Measurements from ENCODE around the gene CNOT6L. TPM values are rescaled to one million over a fixed set of nuclear protein-coding genes. Genes with fewer than 3 reads are reported as not detected.

The CNOT6L gene
- total RNA-seq, 1 experiment from 2014 or later: 14.5 TPM

- H3K36me3 Mint-ChIP-seq (ENCODE audit: insufficient read depth in 1 of 3, low read depth in 3 of 3): peaks cover 2 to 3% (median 3%) of the 10 kb centered on the region in 3 experiments; a peak in 3 of 7 replicates
These were observed 73.4 kb downstream of the CNOT6L start for GRCh38 chr4:77745792-77746191.

More at GRCh38 chr4:77745792-77746191, 73.4 kb downstream of the CNOT6L start:
- Histone ChIP-seq H3K14ac (ENCODE audit: insufficient read depth, low read length) (no peak overlapping the region), H3K79me1 (ENCODE audit: insufficient read depth, low read depth, low read length, poor library complexity, severe bottlenecking) (no peaks in the 10 kb centered on the region), H3K79me2 (ENCODE audit: insufficient read depth, low read length) (no peaks in the 10 kb centered on the region), H3K4me1 (ENCODE audit: insufficient read depth, low read length) (no peaks in the 10 kb centered on the region), H2AFZ (ENCODE audit: low read length) (no peak overlapping the region), H4K8ac (replicated peaks; ENCODE audit: insufficient read length, low read depth, low read length) (no peak overlapping the region), H3K27ac (ENCODE audit: insufficient read length, low read depth, low read length) (no peak overlapping the region), H2BK120ac (ENCODE audit: low read depth, low read length, poor library complexity, severe bottlenecking) (no peak overlapping the region), H4K5ac (ENCODE audit: insufficient read length, low read depth, low read length) (no peak overlapping the region), H2BK15ac (ENCODE audit: low read depth, low read length) (no peak overlapping the region), H3K9ac (ENCODE audit: extremely low read depth, insufficient read length, low read length) (no peak overlapping the region), H2AK5ac (ENCODE audit: insufficient read length, low read length) (no peak overlapping the region), H2BK5ac (ENCODE audit: insufficient read length, low read length) (no peak overlapping the region), H3K4ac (ENCODE audit: low read depth, low read length) (no peak overlapping the region), H4K20me1 (ENCODE audit: control insufficient read depth, insufficient read depth, insufficient read length) (no peaks in the 10 kb centered on the region), H3K23me2 (ENCODE audit: insufficient read length, low read depth, low read length, poor library complexity, severe bottlenecking) (no peaks in the 10 kb centered on the region), H4K91ac (ENCODE audit: insufficient read length, low read depth, low read length) (no peak overlapping the region), H2BK20ac (ENCODE audit: low read depth, low read length, poor library complexity, severe bottlenecking) (no peak overlapping the region), H3K27me3 (ENCODE audit: insufficient read depth, low read length) (no peaks in the 10 kb centered on the region), H3K4me2 (ENCODE audit: insufficient read depth, insufficient read length, low read length) (no peak overlapping the region), H3K9me3 (ENCODE audit: control insufficient read depth, low read depth, low read length) (no peaks in the 10 kb centered on the region), H3K23ac (ENCODE audit: insufficient read length, low read depth, low read length) (no peak overlapping the region), H3K18ac (ENCODE audit: insufficient read length, low read depth, low read length) (no peak overlapping the region), H2BK12ac (ENCODE audit: insufficient read length, low read depth, low read length) (no peak overlapping the region), H3K56ac (ENCODE audit: insufficient read length, low read depth, low read length) (no peak overlapping the region), H3T11ph (ENCODE audit: low read length) (no peak overlapping the region)
- Mint-ChIP-seq H3K4me3 (no peak overlapping the region), H3K4me1 (no peaks in the 10 kb centered on the region), H3K27ac (no peak overlapping the region; a peak in 1 of 7 replicates), H3K27me3 (ENCODE audit: low read depth) (no peaks in the 10 kb centered on the region), H3K9me3 (no peaks in the 10 kb centered on the region)
- no CpG with 5 or more reads among the region's 2 CpGs for WGBS (ENCODE audit: extremely low coverage, insufficient read length, low lambda C conversion rate)
- TF ChIP-seq CTCF (conservative IDR thresholded peaks at IDR 0.05): no peak
- DNase-seq: no peak

All from H9 (cell line).